Stimulated activated CD8-positive, alpha-beta memory T cell treated with anti-CD3 and anti-CD28 coated beads, Interleukin-15, amount 100 ng/mL, for 4 hours (primary cell): ENCODE results near the gene THBS2.
"Not testable (repeated sequence)": the region's sequence is repeated elsewhere in the genome, so short reads cannot be mapped to it uniquely, and the experiment has no call there.

ENCODE experiments used
- DNase-seq, 2 donors: peaks; one replicate each; pipeline ENCODE4 v3.0.0-alpha.2; 2020; ENCODE audit warnings: low read depth in 2 of 2

The THBS2 gene

DNA sequence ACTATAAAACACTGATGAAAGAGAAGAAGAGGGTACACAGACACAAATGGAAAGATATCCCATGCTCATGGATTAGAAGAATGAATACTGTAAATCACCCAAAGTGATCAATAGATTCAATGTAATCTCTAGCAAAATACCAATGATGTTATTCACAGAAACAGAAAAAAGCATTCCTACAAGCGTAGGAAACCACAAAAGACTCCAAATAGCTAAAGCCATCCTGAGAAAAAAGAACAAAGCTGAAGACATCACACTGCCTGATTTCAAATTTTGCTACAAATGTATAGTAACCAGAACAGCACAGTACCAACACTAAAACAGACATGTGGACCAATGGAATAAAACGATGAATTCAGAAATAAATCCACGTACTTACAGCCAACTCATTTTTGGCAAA lies 43.0 kb downstream of the THBS2 start:
- DNase-seq: no peak

DNA sequence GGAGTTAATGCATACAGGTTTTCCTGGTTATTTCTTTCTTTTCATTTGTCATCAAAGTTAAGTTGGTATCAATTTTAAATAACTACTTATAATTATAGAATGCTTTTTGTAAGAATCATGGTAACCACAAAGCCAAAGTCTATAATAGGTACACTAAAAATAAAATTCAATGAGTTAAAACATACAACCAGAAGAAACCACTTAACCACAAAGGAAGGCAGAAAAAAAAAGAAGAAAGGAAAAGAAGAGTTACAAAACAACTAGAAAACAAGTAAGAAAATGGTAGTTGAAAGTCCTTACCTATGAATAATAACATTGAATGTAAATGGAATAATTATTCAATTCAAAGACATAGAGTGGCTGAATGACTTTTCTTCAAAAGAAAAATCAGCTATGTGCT lies 45.6 kb downstream of the THBS2 start:
- DNase-seq: no peak

DNA sequence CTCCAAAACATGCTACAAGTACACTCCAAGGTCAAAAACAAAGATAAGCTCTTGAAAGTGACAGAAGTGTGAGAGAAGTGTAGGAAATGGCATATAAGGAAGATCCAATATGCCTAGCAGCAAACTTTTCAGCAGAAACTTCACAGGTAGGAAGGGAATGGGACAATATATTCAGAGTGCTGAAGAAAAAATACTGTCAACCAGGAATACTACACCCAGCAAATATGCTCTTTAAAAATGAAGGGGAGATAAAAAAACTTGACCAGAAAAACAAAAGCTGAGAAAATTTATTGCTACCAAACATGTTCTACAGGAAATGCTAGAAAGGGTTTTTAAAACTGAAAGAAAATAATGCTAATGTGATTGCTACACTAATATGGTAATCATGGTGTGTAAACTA lies 46.2 kb downstream of the THBS2 start:
- DNase-seq: no peak

DNA sequence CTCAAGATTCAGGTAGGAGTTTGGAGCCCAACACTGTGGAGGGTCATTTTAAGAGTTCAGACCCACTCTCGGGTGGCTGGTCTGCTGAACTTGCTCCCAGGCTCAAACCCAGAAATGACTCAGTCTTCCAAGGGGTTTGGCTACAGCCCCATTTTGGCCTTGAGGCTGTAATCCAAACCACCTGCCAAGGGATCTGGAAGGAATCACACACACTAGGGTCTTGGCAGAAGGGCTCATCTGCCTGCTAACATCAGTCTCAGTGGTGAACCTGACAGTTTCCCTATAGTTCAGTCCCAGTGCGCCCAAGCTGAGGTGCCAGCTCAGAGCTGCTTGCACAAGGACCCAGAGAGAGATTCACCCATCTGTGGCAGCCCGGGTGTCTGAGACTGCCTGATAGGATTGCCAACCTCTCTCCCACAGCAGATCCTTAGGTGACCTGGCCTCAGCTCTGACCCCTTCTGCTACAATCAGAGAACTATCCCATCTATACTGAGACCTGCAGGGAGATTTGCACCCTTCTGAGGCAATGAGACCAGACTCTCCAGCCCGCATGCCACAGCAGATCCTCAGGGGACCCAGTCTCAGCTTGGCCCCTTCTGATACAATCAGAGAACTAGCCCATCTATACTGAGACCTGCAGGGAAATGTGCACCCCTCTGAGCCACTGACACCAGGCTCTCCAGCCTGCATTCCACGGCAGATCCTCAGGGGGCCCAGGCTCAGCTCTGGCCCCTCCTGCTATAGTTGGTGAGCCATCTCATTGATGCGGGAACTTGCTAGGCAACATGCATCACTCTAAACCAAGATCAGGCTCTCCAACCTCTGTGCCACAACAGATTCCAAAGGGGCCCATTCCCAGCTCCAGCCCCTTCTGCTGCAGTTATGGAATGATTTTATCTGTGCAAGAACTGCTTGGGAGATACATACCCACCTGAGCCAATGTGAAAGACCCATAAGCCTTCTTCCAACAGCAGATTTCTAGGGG lies 48.2 kb downstream of the THBS2 start:
- DNase-seq: no peak

DNA sequence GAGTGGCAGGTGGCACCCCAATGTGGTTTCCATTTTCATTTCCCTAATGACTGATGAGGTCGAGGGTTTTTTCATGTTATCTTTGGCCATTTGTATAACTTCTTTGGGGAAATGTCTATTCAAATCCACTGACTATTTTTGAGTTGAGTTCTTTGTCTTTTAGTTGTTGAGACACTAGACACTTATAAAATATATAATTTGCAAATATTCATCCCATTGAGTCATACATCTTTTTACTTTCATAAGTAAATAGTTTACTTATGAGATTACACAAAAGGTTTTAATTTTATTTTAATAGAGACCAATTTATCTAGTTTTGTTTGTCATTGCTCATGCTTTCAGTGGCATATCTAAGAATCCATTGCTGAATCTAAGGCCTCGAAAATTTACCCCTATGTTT lies 49.5 kb downstream of the THBS2 start:
- no peak for DNase-seq

DNA sequence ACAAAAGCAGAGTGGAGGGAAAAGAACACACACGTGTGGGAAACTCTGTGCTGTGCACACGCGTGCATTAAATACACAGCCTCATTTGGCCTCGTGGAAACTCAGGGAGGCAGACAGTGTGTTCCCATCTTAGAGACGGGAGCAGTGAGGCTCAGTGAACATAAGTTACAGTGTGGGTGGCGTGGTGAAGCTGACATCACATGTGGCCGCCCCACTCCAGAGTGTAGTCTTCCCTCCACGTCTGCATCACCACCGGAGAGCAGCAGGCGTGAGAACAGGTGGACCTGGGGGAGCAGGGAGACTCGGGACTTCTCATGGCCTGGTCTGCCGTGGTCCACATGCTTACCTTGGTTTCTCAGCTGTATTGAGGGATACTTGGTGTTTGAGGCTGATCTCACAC lies 51.7 kb downstream of the THBS2 start:
- DNase-seq: no peak

DNA sequence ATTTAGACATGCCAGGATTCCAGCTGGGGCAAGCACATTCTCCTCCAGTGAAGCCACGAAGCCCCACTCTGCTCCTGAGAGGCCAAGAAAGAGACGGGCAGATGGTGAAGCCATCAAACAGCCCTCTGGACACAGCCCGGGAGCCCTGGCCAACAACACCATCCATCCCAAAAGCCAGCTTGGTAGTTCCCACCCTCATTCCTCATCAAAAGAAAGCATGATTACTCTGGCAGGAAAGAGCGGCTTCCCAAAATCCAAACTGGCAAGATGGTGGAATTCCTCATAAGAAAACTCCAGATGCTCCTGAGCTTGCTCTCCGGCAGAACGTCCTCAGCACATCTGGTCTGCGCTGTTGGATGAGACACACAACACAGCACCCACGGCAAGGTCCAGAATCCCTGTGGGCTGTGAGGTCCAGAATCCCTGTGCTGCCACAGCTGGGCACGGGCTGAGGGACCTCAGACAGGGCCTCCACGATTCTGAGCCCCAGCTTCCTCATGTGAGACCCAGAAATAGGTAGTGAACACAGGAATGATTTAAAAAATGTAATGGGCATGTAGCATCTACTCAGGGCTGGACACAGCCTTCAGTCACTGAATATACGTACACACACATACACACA lies 52.6 kb downstream of the THBS2 start:
- DNase-seq: no peak

DNA sequence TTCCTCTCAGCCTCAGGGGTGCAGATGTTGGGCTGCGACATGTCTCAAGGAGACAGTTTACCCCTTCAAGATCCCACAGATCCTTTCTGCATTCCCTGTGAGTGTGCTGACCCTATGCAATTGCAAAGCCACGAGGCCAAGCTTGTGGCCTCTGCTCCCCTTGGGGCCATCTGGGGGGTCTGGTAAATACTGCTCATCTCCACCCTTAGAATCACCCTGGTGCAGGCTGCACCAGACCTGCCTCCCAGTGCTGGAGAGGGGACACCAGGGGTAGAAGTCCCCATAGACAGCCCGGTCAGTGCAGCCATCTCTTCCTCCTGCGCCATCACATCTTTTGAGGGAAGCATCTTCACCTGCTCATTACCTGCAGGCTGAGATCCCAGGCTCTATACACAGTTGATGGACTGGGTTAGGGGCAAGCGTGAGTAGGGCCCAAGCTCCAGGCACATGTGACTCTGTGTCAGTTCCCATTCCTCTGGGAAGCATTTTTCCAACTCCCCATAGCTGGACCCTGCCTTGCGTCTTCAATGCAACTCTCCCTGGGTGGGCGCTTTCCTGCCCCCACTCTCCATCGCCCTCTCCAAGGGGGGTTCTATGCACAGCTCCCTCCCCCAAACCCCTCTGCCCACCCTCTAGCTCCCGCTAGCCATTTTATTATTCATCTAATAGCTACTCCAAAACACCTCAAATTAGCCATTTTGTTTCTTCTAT lies 53.9 kb downstream of the THBS2 start:
- no peak for DNase-seq

DNA sequence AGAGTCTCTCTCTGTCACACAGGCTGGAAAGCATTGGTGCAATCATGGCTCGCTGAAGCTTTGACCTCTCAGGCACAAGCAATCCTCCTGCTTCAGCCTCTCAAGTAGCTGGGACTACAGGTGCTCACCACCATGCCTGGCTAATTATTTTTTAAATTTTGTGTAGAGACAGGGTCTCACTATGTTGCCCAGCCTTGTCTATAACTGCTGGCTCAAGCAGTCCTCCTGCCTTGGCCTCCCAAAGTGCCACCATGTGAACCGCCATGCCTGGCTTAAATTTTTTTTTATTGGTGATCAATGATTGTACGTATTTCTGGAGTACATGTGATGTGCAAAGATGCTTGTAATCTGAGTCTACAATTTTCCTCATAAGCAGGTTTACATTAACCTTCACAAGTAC lies 54.8 kb downstream of the THBS2 start:
- no peak for DNase-seq

DNA sequence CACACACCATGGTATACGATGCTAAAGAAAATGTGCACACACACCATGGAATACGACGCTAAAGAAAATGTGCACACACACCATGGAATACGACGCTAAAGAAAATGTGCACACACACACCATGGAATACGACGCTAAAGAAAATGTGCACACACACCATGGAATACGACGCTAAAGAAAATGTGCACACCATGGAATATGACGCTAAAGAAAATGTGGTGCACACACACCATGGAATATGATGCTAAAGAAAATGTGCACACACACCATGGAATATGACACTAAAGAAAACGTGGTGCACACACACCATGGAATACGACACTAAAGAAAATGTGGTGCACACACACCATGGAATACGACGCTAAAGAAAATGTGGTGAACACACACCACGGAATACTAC lies 55.7 kb downstream of the THBS2 start:
- not testable (repeated sequence) for DNase-seq

DNA sequence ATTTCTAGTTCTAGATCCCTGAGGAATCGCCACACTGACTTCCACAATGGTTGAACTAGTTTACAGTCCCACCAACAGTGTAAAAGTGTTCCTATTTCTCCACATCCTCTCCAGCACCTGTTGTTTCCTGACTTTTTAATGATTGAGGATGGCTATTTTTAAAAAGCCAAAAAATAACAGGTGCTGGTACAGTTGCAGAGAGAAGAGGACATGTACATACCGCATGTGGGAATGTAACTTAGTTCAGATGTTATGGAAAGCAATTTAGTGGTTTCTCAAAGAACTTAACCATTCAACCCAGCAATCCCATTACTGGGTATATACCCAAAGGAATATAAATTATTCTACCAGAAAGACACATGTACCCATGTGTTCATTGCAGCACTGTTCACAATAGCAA lies 57.4 kb downstream of the THBS2 start:
- DNase-seq: not testable (repeated sequence)

DNA sequence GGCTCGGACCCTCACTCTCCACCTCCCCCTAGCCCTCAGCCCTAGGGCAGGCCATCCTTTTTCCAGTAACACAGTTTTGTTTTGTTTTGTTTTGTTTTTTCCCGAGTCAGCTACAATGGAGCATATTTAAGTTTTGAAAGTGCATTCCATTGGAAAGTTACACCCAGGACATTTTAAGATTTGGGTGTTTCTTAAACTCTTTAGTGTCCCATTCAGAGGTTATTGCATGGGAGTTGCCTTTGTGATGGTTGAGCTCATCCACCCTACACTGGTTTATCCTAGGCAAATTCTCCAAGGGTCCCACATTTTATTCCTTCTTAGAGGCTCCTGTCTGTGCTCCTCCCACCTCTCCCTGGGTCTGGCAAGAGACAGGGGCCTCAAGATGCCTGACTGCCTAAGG lies 58.9 kb downstream of the THBS2 start:
- no peak for DNase-seq

DNA sequence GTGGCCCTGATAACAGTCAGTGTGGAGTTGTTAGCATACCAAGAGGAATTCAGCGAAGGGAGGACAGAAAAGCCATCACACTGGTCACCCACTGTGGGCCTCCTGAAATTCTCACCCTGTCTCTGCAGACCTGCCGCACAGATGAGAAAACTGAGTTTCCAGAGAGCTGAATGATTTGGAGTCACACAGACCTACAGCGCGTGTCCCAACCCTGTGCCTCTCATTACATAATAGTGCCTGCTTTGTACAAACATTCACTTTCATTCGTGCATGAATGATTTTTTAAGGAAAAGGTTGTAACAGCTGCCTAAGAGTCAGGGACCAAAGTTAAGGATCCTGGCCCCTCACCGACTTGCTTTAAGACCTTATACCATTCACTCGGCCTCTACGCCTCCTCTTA lies 62.7 kb downstream of the THBS2 start:
- DNase-seq: no peak

DNA sequence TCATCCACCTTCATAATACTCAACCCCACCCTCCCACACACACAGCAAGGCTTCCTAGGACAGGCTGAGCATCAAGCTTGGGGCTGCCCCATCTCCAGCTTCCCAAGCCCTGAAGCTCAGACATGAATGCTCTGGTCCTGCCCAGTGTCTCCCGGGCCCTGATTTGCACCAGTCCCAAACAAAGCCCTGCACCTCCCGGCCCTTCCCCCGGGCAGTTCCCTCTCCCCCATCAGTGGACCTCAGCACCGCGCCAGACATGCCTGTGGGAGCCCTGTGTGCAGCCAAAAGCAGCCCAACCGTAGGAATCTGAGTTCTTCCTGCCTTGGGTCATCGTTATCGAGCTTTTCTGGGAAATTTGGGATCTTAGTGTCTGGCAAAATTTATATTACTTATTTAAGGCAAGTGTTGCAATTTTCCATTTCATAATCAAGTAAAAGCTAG lies 63.5 kb downstream of the THBS2 start:
- DNase-seq: no peak

DNA sequence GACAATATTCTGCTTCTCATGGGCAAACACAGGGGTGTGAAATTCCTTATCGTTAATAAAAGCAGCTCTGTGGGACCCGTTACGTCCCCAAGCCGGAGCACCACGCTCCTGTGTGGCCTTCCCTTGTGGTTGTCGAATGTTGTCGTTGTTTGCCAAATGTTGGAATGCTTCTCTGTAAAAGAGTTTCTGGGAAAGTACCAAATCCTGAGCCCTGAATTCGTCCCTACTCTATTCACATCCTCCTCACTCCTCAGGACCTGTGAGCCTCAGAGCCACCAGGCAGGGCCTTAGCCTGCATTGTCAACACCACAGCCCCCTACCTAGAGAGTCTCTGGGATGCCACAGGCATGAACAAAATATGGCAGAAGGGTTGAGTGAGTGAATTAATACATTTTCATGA lies 64.0 kb downstream of the THBS2 start:
- DNase-seq: no peak

DNA sequence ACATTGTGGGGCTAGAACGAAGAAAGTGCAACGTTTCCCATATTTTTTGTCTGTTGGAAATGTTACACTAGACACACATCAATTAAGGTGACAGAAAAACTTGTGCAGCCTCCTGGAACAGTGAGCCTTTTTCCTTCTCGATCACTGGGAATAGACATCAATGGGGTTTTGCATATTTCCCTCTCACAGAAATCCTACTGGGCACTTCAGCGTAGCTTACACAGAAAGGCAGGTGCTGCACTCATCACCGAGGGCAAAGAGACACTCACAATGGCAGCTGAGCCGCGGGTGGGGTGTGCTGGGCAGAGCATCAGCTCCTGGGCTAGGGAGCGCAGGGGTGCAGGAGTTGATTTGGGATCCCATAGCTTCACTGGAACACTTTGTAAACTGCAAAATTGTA lies 64.5 kb downstream of the THBS2 start:
- DNase-seq: no peak

DNA sequence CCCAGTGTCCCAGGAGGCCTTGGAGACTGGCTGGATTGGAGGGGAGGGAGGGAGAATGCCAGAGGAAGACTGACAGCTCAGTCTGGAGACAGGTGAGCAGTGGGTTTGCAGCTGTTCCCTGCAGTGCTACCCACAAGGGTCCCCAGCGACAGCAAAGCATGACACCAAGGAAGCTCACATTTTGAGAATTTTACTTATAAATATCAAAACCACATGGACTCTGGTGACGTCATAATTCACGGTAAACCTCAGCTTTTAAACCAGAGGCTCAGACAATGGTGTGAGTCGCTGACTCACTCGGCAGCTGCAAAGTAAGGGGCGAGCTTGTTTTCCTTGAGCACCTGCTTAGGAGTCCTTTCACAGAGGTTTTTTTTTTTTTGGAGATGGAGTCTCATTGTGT lies 65.2 kb downstream of the THBS2 start:
- DNase-seq: no peak

DNA sequence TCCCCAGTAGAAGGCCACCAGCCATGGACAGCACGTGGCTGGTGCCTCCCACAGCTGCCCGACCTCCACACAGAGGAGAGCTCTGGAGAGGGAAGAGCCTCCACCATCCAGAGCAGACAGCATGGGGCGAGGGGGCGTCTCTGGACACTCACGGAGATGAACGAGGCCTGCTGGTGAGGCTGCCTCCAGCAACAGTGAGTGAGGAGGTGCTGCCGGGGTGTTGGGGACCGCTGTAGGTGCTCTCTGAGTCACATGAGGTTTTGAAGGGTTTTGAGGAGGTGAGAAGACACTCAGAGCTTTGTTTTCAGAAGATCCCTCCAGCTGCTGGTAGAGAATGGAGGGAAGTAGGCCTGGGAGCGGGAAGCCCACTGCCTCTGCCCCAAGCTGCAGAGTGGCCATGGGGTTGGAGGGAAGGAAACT lies 65.6 kb downstream of the THBS2 start:
- no peak for DNase-seq

DNA sequence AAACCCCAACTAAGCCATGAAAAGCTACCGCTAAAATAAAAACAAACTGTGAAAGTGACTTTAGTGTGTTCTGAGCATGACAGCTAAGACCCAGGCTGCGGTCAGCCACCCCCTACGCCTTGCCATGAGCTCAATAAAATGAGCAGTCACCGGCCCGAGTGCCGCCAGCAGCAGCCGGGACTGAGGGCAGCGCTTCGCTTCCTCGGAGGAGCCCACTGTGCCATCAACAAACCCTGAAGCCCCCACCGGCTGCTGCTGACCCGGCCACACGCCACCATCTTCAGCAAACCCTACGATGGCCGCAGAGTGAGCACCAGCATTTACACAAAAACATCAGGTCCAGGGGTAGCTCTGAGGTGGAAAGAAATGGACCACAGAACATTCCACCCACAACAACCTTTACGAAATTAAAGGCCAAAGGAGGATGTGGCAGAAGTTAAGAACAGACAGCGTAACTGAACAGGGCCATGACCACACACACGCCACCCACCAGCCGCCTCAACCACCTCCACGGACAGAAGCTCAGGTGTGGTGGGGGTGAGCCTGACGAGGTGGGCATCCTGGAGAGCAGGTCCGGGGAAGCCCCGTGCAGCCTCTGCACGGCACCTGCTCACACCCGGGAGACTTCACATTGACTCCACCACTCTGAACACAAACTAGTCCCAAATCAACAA lies 67.0 kb downstream of the THBS2 start:
- no peak for DNase-seq

DNA sequence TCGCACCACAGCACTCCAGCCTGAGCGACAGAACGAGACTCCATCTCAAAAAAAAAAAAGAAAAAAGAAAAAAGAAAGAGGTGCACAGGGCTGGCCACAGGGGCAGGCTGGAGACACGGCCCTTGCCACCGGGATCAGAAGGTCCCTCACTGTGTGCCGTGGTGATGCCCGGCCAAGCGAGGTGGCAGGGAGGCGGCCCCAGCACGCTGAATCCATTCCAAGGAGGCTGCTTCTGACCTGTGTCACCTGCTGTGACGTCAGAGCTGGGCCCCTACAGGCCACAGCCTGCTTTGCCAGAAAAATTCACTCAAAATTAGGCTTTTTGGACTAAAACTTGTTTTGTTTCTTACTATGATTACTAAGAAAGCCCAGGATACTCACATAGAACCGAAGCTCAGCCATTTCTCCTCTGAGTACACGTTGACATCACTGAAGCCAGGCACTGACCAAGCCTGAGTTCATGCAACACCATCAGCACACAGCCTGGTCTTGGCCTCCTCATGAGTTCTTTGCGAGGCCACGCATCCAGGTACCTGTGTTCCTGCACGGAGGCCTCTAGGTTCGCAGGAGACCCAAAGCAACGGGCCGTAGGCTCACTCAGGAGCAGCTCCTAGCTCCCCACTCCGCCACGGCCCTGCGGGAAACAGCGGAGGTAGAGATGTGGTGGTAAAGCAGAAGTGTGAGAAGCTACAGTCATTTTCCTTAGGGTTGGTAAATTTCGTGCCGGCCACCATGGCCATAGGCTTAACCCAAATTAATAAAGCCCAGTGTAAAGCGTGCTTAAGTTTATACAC lies 67.8 kb downstream of the THBS2 start:
- no peak for DNase-seq

DNA sequence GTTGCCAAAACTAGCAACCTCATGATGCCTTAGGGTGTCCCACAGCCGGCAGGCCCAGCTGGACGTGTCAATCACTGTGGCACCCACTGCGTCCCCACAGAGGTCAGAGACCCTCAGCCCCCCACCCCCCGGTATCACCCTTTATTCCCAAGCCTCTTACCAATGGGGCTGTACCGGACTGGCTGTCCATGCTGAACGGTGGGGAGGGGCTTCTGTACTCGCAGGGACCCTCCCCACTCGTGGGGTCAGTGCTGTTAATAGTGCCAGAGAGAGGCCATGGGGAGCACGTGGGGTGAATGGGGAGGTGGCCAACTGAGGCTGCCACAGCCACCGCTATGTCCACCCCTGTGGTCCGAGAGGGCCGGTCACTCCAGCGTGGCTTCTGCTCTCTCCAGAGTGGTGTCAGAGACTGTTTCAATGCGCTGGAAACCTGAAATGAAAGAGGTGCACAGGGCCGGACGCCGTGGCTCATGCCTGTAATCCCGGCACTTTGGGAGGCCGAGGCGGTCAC lies 68.6 kb downstream of the THBS2 start:
- DNase-seq: no peak
